Natural killer cell (primary cell): ENCODE results near the gene LRRC8C. TPM values are rescaled to one million over a fixed set of nuclear protein-coding genes. Genes with fewer than 3 reads are reported as not detected.

Experiments
- ATAC-seq, 3 donors: fragments of 150-1000 bp in 2 of 3; fragments of 200-7000 bp in 1 of 3; cut with Tn5 transposase; 1 replicate in 1 of 3; 2 replicates in 2 of 3; pipeline ENCODE4 v1.10.0; 2021; ENCODE audit warnings: mild to moderate bottlenecking in 2 of 3, moderate library complexity in 2 of 3
- DNase-seq, 2 donors: peaks; one replicate each; pipeline versions ENCODE4 v3.0.0 to v3.0.0-alpha.2; 2013 to 2021; ENCODE audit warnings: mixed read lengths in 1 of 2
- H3K27ac ChIP-seq: one replicate; pipeline ENCODE4 v1.5.1; 2013; ENCODE audit warnings: mild to moderate bottlenecking, low read length
- H3K27me3 ChIP-seq: one replicate; pipeline ENCODE4 v1.6.1; 2013; ENCODE audit warnings: low read length; ENCODE audit not compliant: control insufficient read depth, insufficient read depth
- H3K36me3 ChIP-seq: one replicate; pipeline ENCODE4 v1.6.1; 2013; ENCODE audit warnings: low read length; ENCODE audit not compliant: control insufficient read depth, insufficient read depth
- H3K4me1 ChIP-seq: one replicate; pipeline ENCODE4 v1.6.1; 2013; ENCODE audit warnings: low read length; ENCODE audit not compliant: control insufficient read depth, insufficient read depth
- H3K4me3 ChIP-seq: one replicate; pipeline ENCODE4 v1.5.1; 2013; ENCODE audit warnings: low read length
- H3K9me3 ChIP-seq: one replicate; pipeline ENCODE4 v1.6.1; 2013; ENCODE audit warnings: low read length; ENCODE audit not compliant: control insufficient read depth, insufficient read depth
- H3K27ac Mint-ChIP-seq, 2 donors: one replicate each; pipeline ENCODE4 v1.8.0; 2022; ENCODE audit warnings: mild to moderate bottlenecking in 2 of 2, mixed read lengths in 2 of 2, moderate library complexity in 1 of 2
- H3K27me3 Mint-ChIP-seq, 2 donors: one replicate each; pipeline ENCODE4 v1.8.0; 2022; ENCODE audit warnings: low read depth in 2 of 2, mixed read lengths in 2 of 2
- H3K36me3 Mint-ChIP-seq: one replicate; pipeline ENCODE4 v1.8.0; 2022; ENCODE audit warnings: mixed read lengths
- H3K4me1 Mint-ChIP-seq, 2 donors: one replicate each; pipeline ENCODE4 v1.8.0; 2022; ENCODE audit warnings: mixed read lengths in 2 of 2
- H3K4me3 Mint-ChIP-seq: one replicate; pipeline ENCODE4 v1.8.0; 2022; ENCODE audit warnings: mild to moderate bottlenecking, moderate library complexity, mixed read lengths
- H3K9me3 Mint-ChIP-seq, 2 donors: one replicate each; pipeline ENCODE4 v1.8.0; 2022; ENCODE audit warnings: mixed read lengths in 2 of 2
- WGBS: methylation state at CpG from one replicate; pipeline ENCODE4 v1.1.7; 2013; ENCODE audit warnings: missing lambda C conversion rate; ENCODE audit not compliant: insufficient coverage; 5-methylcytosine and 5-hydroxymethylcytosine counted together
- intact Hi-C: fragments of 100-400 bp; cut with micrococcal nuclease; formaldehyde crosslinking; loops from one replicate; pipeline ENCODE4 v1.14.2; 2022
- total RNA-seq, 4 donors: library from RNA; stranded (reverse); fragments of 120-200 nt in 1 of 4; gene quantifications; one replicate each; pipeline versions ENCODE4 v1.2.3 to v1.2.4, GENCODE V29; 2013 to 2022
- TF ChIP-seq, protein P1 (sequence below): fragments of 200-600 bp; IDR thresholded peaks from one replicate; pipeline ENCODE4 v1.8.0; 2022; ENCODE audit warnings: antibody characterized with exemption

The LRRC8C gene
- total RNA-seq, 3 donors from 2014 or later (not counting 1 experiment from before 2014, with no cell fraction given), result 7.6 to 19.1 (median 15.1) TPM

DNA sequence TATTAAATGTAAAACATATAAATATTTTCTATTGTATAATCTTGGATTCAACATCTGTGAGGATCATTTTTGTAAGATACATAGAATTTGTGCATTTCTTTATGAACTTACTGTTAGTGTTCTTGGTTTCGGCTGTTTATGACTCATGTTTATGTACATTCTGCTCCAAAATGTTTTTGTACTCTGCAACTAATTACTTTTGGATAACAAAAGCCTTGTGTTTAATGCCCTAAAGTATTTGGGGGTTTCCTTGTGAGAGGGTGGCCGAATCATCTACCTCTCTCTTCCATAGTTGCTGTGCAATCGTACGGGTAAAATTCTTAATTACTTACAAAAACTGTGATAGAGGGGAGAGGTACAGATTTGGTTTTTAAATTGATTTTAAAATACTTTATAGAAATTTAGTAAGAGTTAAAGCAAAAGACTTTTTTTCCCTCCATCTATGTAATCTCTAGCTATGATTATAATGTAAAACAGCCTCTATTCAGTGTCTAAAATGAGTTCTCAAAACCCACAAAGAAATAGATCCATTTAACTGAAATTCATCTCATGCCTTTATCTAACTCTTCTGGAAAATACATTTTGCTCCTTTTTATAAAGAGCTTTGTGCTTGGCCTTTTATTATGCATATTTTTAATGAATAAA, 38.7 kb upstream of the LRRC8C start:
- Histone ChIP-seq H3K27me3 (no peaks in the 10 kb centered on the region), H3K27ac (no peak overlapping the region), H3K36me3 (no peaks in the 10 kb centered on the region), H3K4me1 (no peaks in the 10 kb centered on the region), H3K4me3 (no peak overlapping the region), H3K9me3 (no peaks in the 10 kb centered on the region)
- intact Hi-C loops, result no loop called here
- Mint-ChIP-seq H3K4me3 (no peak overlapping the region), H3K4me1 (peaks cover 5% of the 10 kb centered on the region in 2 donors), H3K9me3 (no peaks in the 10 kb centered on the region), H3K36me3 (no peaks in the 10 kb centered on the region), H3K27me3 (no peaks in the 10 kb centered on the region), H3K27ac (no peak overlapping the region)
- no peak for DNase-seq
- 100% methylated on average over 1 of the region's 4 CpGs for WGBS
- no peak for ATAC-seq
- TF ChIP-seq, protein P1, sequence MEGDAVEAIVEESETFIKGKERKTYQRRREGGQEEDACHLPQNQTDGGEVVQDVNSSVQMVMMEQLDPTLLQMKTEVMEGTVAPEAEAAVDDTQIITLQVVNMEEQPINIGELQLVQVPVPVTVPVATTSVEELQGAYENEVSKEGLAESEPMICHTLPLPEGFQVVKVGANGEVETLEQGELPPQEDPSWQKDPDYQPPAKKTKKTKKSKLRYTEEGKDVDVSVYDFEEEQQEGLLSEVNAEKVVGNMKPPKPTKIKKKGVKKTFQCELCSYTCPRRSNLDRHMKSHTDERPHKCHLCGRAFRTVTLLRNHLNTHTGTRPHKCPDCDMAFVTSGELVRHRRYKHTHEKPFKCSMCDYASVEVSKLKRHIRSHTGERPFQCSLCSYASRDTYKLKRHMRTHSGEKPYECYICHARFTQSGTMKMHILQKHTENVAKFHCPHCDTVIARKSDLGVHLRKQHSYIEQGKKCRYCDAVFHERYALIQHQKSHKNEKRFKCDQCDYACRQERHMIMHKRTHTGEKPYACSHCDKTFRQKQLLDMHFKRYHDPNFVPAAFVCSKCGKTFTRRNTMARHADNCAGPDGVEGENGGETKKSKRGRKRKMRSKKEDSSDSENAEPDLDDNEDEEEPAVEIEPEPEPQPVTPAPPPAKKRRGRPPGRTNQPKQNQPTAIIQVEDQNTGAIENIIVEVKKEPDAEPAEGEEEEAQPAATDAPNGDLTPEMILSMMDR, result no peak

DNA sequence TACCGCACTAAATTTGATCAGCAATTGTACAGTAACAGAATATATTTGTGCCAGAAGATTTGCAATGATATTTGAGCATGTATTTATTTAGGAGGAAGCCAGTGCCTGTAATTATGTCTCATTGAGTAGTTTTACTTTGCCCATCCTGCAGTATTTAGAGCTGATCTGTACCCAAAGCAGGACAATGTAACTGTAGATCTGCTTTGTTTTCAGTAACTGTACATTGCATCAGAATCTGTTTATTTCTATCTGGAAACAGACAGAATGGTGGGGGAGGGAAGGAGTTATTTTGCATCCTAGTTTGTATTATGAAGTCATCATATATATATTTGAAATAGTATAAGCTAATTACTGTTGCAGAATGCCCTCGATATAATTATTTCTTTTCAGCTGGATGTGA, 36.2 kb upstream of the LRRC8C start:
- Histone ChIP-seq H3K9me3 (no peaks in the 10 kb centered on the region), H3K4me3 (no peak overlapping the region), H3K27me3 (no peaks in the 10 kb centered on the region), H3K36me3 (no peaks in the 10 kb centered on the region), H3K27ac (no peak overlapping the region), H3K4me1 (no peaks in the 10 kb centered on the region)
- Mint-ChIP-seq H3K4me1 (peaks cover 7 to 8% of the 10 kb centered on the region in 2 donors), H3K27ac (no peak overlapping the region), H3K27me3 (no peaks in the 10 kb centered on the region), H3K4me3 (no peak overlapping the region), H3K36me3 (no peaks in the 10 kb centered on the region), H3K9me3 (no peaks in the 10 kb centered on the region)
- WGBS, result 100% methylated on average over 1 of the region's 2 CpGs
- no peak for DNase-seq
- ATAC-seq, result no peak
- intact Hi-C loops, result no loop called here
- TF ChIP-seq, protein P1, result no peak

DNA sequence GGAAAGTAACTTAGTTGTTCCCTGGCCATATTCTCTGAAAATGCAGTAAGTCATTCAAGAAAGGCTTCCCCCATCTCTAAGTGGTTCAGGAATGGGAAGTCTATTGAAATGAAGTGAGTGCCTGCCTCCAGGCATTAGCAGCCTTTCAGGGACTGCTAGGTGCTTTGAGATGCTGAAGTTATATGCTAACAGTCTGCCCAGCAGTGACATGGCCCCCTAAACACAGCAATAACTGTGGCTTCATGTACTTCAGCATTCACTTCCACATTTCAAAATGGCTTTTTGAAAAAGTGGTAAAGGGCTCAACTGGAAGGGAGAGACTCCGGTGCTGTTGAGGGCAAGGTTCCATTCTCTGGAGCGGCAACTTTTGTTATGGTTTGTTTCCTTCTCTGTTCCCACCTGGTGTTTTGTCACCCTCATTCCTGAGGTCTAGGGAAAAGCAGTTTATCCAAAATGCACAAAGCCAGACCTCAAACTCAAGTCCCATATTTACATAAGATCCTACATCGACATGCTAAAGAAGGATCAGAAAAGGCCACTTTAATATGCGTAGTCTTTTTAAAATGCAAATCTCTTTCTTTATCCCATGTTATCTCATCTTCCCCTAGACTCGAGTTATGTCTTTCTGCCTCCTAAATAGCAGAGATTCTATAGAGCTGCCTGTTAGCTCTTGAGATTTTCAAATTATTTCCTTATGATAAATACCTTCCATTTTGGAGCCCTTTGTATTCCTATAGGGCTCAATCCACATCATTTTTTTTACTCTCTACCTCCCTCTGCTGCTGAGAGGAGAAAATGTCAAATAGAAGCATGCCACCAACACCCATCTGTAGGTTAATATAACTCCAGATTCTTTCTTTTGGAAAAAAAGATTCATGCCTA, 34.2 kb upstream of the LRRC8C start:
- Histone ChIP-seq H3K36me3 (no peaks in the 10 kb centered on the region), H3K4me3 (no peak overlapping the region), H3K27me3 (no peaks in the 10 kb centered on the region), H3K27ac (no peak overlapping the region), H3K9me3 (no peaks in the 10 kb centered on the region), H3K4me1 (no peaks in the 10 kb centered on the region)
- peak overlapping the region in 1 of 2 donors; percentile 2 for H3K27ac Mint-ChIP-seq
- TF ChIP-seq, protein P1, result peak; percentile 80
- H3K4me3 Mint-ChIP-seq, result no peak overlapping the region
- no peaks in the 10 kb centered on the region for H3K36me3 Mint-ChIP-seq
- ATAC-seq (peak; percentile 62 to 82 (median 67)), DNase-seq (peak in 1 of 2 donors; percentile 71)
- intact Hi-C loops, result loop anchor here (1.0 kb wide), 3 partner anchors 78 to 165 kb away; no protein-coding TSS in a partner anchor
- H3K27me3 Mint-ChIP-seq, result no peaks in the 10 kb centered on the region
- no peaks in the 10 kb centered on the region for H3K9me3 Mint-ChIP-seq
- WGBS, result 84% methylated on average over 5 of the region's 5 CpGs
- peaks cover 7 to 8% of the 10 kb centered on the region in 2 donors for H3K4me1 Mint-ChIP-seq
